DMS 273 (cell line): ENCODE measurements around the gene KRTAP19-6.

Experiments used
- DNase-seq: peaks from one replicate; lab custom pipeline; 2025; ENCODE audit not compliant: unreplicated experiment; lab: John Stamatoyannopoulos, UW

KRTAP19-6 gene, protein sequence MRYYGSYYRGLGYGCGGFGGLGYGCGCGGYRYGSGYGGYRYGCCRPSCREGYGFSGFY

DNA sequence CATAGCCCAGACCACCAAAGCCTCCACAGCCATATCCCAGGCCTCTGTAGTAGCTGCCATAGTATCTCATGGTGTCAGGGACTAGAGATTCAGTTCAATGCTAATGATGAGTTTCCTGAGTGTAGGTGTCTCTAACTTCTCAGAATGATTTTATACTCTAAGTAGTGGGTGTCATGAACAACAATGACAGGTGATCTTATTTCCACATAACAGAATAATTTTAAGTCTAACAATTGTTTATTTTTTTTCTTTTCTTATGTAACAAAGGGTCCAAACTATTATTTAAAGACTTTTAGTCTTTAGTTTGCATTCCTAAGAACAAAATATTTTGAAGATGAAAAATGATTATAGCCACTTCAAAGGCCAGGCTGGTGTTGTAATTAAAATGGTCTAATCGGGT is at the start of gene KRTAP19-6:
TSS of gene KRTAP19-6 (minus strand) at position 101 of the 400 bp plus-strand sequence. CDS start at position 70, 31 bp downstream.
- DNase-seq: no peak

DNA sequence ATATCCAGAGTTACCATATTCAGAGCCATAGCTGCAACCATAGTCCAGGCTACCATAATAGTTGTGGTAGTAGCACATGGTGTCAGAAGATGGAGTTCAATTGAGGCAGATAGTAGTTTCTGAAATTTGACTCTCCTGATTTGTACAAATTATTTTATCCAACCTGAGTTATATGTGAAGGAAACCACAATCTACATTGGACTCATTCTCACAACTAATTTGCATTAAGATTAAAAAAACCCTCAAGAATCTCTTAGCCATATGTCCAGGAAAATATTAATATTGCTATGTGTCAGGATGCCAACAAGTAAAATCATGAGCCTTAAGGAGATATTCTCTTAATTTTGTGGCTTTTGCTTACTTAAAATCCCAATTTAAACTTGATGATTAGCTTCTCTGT is 48.6 kb upstream of the KRTAP19-6 start, which contains the start of gene KRTAP22-2:
TSS of gene KRTAP22-2 (minus strand) at position 101 of the 400 bp plus-strand sequence.
- DNase-seq: no peak

DNA sequence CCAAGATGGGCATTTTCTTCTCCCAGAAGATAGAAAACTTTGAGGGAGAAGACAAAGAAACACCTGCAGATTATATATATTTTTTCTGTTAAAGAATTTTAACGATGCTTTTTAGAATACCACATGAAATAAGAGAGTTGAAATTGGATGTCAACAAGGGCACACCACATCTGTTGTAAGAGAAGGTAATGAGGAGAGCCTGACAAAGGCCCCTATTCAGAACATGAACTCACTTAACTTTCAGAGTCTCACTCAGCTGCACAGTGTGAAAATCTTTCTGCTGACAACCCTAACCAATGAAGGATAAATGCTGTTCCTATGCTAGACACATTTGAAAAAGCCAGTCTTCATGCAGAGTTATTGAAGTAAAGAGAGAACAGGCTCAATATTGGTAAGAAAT is 41.2 kb upstream of the KRTAP19-6 start:
- no peak for DNase-seq

DNA sequence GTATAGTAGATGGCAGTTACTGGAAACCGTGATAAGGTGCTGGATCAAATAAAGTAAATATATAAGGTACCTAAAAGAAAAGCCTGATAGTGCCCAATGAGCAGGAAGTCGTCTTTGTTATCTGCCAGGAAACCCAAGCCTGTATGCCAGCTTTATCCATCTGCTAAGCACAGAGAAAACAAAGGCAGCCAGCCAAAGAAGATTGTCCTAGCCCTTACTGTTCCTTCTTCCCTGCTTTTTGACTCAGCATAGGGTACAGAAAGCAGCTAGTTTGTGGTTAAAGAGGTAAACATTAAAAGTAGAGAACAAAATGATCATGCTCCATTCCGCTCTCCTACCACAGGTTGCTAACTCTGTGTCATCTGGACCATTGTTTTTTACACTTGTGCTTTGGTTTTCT is 38.5 kb upstream of the KRTAP19-6 start:
- DNase-seq: no peak

DNA sequence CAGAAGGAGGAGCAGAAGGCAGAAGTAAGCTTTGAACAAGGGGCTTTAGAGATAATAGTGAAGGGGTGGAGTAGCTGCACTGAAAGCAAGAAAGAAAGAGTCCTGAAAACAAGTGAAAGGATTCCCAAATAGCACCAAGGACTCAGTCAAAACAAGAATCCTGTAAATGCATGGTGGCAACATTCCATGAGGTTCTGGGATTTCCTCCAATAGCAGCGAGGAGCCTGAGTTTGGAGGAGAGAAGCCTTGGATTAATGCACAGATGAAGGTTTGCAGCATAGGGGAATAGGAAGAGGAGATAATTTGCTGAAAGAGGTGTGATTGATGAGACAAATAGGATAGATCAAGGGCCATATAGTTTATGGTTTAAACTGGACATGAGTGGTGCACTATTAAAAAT is 37.7 kb upstream of the KRTAP19-6 start:
- DNase-seq: no peak

DNA sequence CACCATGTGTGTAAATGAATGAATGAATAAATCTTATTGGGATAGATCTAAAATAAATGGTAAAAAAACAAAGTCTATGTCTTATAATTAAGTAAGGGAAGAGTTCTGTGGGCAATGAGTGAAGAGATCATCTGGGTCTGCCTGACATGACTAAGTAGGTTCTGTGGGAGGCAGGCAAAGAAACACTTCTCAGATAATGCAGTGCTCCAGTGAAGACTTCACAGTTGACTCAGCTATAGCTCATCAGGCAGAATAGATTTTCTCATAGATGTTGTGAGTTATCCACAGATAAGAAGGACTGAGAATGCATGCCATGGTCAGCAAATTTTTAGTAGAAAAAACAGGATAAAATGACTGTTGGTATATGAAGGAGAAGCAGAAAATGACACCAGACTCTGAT is 36.1 kb upstream of the KRTAP19-6 start:
- DNase-seq: no peak

DNA sequence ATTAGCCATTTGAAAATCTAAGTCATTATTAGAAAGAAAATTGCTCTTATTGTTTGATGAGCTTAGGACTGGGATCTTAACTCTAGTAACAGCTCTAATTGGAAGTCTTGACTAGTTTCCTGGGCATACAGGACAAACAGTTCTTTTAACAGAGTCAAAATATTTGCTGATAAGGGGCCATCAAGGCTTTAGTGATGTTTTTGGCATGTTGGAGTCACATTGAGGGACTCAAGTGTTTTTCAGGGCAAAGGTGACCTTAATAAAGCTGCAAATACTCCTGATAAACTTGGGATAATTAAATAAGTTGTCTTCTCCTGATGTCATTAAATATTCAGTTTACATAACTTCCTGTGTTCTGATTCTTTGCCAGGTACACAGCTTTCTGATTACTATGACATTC is 26.0 kb upstream of the KRTAP19-6 start:
- no peak for DNase-seq

DNA sequence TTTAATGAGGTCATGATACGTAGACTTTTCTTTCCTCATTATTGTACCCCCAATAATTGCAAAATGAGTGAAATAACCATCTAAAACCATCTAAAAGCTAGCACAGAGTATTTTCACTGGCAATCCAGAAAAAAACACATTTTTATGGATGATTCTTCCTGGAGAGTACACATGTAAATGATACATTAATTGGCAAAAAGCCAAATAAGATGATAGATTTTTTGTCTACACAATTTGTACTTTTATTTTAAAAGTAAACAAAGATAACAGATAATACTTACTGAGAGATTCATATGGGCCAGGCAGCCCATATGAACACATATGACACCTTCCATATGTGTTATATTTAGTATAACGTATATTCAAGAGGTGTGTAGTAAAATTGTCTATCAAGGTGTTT is 22.0 kb upstream of the KRTAP19-6 start:
- DNase-seq: no peak

DNA sequence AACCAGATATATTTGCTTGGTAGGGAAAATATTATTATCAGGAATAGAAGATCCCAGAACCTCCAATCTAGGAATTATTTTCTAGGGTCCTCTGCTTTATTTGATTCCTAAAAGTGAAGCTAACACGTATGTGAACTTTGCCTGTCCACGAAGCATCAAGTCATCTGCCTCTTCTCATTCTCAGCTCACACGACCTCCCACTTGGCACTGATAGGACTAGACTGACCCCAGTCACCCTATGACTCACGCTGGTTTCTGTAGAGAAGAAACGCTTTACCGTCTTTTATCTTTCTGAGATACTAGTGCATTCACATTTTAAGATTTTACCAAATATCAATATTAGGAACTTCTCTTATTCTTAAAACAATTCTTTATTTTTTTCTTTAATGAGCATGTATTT is 21.4 kb upstream of the KRTAP19-6 start:
- no peak for DNase-seq

DNA sequence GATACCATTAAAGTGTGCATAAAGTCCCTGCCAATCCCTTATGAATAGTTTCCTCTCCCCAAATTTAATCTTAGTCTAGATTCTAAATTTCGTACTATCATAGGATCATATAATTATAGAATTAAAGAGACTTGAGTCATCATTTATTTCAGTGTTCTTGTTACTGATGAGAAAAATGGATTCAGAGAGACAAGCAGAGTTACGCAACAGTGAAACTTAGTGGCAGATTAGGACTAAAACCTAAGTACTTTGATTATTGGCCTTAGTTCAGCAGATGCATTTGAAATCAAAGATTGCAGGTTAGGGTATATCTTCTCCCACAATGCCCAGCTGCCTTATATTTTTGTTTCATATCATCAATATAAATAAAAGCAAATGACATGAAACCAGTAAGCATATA is 20.3 kb upstream of the KRTAP19-6 start:
- DNase-seq: no peak

DNA sequence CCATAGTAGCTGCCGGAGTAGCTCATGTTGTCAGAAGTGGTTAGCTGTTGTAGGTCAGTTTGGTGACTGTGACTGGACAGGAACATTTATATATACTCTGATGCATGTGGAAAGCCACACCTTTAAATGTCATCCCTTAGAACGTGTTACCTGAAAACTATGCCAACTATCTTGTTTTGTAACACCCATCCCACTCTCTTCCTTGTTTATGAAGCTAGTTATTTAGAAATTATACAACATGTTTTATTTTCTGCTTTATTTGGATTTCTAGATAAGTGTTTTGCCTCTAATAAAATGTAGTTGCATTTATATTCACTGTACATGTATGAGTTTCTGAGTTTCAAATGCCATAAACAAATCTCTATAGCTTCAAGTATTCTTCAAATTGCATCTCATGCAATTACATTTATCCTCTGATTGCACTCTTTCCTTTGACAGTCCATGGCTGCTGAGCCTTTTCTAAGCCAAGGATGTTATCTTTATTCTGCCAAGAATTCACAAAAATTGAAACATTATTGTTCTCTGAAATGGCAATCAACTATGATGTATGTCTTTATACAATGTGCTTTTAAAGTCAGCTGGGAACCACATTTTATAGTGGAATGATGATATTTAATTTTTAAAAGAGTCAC is 19.7 kb upstream of the KRTAP19-6 start, which contains the start of gene KRTAP19-7:
TSS of gene KRTAP19-7 (minus strand) at position 51 of the 632 bp plus-strand sequence. CDS start at position 26, 25 bp downstream.
- DNase-seq: no peak

DNA sequence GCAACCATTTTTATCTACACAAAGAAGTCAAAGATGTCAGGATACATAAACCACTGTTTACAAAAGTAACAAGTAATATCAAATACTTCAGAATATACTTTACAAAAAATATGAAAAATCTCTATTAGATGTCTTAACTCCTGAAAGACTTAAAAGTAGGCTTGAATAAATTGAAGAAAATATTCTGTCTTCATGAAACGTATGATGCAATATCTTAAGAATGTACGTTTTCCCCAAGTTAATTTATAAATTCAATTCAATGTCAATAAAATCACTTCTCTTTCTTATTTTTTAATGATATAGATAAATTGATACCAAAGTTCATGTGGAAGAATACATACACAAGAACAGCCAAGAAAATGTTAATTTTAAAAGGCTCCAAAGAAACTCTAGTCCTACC is 13.4 kb upstream of the KRTAP19-6 start:
- no peak for DNase-seq

DNA sequence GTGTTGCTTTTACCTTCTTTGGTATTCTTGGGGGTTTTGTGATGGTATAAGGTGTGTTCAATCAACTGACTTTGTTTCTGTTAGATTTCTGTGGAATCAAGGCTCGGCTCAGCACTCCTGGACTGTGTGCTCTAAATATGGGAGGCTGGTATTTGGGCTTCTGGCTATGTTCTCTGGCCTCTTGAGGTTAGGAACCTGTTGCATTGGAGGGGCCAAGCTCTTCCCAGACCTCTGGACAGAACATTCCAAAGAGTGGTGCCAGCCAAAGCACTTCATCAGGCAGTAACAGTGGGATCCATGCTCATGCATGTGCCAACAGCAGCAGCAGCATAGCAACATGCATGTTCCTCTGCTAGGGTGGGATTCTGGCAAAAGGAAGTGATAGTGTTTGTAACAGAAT is 11.1 kb upstream of the KRTAP19-6 start:
- DNase-seq: no peak

DNA sequence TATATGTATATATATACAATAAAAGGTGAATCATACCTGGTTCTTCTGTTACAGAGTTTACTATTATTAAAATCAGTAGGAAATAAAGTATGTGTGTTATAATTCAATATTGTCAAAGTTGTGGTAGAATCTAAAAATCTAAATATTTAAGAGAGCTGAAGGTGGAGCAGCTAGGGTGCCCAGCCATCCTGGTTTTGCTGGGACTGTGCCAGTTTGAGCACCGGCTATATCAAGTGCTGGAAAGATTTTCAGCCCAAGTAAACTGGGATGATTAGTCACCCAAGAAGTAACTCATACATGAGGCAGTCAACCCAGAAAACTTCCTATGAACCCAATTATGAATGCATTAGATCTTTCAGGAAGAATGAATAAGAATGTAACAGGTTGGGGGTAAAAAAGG is 22.8 kb downstream of the KRTAP19-6 start:
- DNase-seq: no peak

DNA sequence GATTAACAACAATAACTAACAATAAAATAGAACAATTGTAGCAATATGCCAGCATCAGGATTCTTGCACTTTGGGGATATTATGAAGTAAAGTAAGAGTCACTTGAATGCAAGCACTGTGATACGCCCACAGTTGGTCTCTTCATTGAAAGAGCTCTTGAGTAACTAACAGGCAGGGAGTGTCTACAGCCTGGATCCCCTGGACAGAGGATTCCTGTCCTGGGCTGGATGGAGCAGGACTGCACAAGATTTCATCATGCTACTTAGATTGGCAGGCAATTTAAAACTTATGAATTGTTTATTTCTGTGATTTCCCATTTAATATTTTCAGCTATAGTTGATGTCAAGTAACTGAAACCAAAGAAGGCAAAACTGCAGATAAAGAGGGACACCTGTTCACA is 26.0 kb downstream of the KRTAP19-6 start:
- DNase-seq: no peak

DNA sequence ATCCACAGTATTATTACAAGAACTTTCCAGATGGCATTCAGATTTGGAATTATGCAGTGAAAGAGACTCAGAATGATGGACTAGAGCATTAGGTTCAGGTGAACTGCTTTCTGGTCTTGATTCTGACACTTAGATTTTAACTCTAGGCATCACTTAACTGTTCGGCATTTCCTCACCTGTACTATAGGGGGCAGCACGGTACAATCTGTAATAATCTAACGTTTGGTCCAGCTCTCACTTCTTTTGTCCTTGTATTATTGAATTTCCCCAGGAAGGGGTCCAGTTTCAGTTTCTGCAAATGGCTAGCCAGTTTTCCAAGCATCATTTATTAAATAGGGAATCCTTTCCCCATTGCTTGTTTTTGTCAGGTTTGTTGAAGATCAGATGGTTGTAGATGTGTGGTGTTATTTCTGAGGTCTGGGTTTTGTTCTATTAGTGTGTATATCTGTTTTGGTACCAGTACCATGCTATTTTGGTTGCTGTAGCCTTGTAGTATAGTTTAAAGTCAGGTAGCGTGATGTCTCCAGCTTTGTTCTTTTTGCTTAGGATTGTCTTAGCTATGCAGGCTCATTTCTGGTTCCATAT is 36.0 kb downstream of the KRTAP19-6 start:
- DNase-seq: peak; percentile 3

DNA sequence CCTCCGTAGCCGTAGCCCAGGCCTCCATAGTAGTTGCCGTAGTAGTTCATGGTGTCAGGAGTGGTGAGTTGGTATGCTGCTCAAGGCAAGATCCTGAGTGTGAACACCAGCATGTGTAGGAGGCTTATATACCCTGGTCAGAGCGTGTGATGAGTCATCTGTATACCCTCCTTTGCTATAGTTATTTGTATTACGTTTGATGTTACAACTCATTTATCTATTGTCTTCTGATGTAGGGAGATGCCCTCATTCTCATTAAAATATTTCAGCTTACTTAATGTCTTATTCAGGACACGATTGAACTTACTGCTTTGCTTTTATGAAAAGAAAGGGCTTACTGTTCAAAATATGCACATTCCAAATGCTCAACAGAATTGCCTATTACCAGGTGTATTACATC is 39.6 kb downstream of the KRTAP19-6 start, which contains the start of gene KRTAP19-5:
TSS of gene KRTAP19-5 (minus strand) at position 101 of the 400 bp plus-strand sequence. CDS start at position 50, 51 bp downstream.
- DNase-seq: no peak

DNA sequence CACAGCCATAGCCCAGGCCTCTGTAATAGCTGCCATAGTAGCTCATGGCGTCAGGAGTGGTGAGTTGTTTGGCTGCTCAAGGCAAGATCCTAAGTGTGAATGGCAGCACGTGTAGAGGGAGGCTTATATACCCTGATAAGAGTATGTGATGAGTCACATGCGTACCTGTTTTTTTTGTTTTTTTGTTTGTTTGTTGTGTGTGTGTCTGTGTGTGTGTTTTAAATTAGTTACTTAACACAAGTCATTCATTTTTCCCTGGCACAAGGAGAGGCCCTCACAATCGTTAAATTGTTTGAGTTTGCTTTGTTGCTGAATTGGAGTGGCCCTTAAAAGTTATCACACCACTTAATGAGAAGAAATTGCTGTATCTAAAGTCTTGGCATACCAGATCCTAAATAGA is 44.6 kb downstream of the KRTAP19-6 start, which contains the start of gene KRTAP19-4:
TSS of gene KRTAP19-4 (minus strand) at position 101 of the 400 bp plus-strand sequence. CDS start at position 46, 55 bp downstream.
- DNase-seq: no peak

DNA sequence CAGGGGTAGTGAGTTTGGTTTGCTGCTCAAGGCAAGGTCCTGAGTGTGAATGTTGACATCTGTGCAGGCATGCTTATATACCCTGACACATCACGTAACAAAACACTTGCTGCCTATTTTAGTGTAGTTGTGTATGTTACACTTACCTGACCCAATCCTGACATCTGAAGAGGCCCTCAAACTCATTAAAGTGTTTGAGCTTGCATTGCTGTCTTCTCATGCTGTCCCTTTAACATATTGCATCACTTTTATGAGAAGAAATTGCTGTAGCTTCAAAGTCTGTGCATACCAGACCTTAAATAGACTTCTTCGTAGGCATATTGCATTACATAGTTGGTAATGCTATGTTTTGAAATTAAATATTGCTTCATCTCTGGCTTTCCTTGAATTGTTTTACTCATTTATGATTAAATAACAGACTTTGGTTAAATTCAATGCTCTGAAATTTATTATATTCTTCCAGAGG is 49.7 kb downstream of the KRTAP19-6 start, which contains the start of gene KRTAP19-3:
TSS of gene KRTAP19-3 (minus strand) at position 51 of the 466 bp plus-strand sequence. CDS start 56 bp downstream, outside the sequence.
- DNase-seq: no peak
